HL-60/S4 treated with phorbol 12-myristate 13-acetate at 8.2 ng/mL for 4 days and 3 days (cell line): ENCODE measurements around the gene GPR158.

Experiments
- in situ Hi-C: fragments of 300-500 bp; cut with MboI; formaldehyde crosslinking; loops from 2 replicates; pipeline ENCODE4 v1.15.0; 2022; ENCODE audit warnings: low sequenced_read_pairs

GPR158 gene

DNA sequence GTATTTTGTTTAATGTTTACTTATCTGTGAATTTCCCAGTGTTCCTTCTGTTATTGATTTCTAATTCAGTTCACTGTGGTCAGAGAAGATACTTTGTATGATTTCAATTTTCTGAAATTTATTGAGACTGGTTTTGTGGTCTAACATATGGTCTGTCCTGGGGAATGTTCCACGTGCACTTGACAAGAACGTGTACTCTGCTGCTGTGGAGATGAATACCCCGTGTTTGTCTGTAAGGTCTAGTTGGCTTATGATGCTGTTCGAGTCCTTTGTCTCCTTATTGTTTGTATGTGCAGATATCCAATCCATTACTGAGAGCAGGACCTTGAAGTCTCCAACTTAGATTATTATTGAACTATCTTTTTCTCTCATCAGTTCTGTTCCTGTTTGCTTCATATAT, 387.7 kb downstream of the GPR158 start:
- in situ Hi-C loops: no loop called here

DNA sequence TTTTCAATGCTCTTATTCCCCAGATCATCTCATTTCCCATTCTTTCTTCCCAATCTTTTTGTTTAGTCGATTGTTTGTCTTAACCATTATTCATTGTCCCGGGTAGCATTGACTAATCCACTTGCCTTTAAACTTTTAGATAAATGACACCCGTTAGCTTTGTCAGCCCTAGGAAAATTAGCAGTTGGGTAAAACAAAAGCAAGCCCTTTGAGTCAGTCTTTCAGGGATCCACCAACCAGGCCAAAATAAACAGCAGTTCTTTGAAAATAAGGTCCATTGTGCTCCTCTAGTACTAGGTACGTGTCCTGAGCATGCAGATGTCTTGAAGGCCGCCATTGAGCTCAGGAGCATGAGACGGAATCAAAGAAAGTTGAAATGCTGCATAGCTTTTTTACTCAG, 389.6 kb downstream of the GPR158 start:
- in situ Hi-C loops: no loop called here

DNA sequence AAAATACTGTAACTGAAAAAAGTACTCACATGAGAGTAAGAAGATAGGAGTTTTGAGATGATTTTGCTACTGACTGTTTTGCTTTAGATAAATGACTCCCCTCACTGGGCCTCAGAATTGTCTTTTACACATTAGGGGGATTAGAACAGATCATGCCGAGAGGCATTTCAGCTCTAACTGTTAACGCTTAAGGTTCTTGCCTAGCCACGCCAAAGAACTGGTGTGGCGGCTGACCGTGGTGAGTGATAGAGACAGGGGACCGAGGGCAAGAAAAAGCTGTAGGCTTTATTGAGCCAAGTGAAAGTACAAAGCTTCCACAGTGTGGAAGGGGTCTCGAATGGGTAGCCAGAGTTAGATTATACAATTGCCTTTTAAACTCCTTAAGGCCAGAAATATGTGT, 390.8 kb downstream of the GPR158 start:
- in situ Hi-C loops: no loop called here

DNA sequence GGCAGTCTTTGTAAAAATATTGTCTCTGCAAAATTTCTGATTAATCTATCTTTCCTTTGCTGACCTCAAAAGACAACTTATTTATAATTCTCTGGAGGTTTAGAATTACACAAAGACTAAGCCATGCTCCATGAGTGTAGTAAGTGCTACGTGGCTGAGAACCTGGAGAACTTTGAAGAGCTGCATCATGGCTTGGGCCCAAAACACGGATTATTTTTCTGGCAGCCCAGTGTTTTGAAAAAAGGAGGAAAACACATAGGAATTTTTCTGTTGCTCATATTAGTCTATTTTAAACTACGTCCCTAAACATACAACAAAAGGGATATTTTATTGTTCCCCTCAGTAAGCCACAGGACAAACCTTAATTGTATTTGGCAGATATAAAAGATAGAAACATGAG, 398.5 kb downstream of the GPR158 start:
- in situ Hi-C loops: no loop called here

DNA sequence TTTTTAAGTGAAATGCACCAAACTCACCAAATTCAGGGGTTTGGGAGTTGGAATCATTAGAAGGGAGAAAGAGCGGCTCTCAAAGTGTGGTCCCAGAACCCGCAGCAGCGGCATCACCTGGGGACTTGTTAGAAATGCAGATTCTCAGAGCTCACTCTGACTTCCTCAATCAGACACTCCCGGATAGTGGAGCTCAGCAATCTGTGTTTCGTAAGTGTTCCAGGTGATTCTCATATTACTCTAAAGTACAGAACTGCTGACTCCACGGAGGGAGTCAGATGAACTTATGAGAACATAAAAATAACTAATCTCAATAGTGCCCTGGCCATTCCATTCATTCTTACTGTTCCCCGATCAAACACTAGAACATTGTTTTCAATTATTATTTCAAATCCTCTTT, 400.5 kb downstream of the GPR158 start:
- in situ Hi-C loops: no loop called here

DNA sequence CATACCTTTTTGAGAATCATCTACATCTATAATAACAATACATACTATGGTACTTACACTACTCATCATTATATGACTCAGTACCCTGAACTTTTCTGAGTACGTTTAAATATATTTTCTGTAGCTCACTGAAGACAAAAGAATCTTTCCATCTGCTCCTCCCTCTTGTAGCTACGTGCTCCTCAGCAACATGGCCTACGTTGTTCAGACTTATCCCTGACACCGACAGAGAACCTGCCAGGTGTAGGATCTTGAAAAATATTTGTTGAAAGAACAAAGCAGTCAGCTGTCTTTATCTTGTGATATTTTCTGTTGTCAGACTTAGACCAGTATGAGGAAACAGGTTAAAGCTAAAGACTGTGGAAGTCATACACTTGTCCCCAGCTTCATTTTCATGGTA, 403.3 kb downstream of the GPR158 start:
- in situ Hi-C loops: no loop called here

DNA sequence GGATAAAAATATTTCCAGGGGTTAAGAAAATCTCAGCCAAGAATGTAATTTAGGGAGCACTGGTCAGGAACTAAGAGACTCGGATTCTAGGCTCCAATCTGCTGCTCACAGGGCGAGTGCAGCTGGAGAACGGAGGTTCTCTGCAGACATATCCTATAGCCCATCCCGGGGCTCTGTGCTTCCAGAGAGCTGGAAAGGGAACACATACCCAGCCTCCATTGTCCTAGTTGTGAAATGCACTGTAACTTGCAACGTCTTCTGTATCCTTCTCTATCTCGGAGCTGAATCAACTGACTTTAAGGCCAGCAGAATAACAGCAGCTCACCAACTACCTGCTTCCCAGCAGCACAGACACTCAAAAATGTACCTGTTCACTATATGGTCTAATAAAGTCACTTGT, 408.2 kb downstream of the GPR158 start:
- in situ Hi-C loops: no loop called here

DNA sequence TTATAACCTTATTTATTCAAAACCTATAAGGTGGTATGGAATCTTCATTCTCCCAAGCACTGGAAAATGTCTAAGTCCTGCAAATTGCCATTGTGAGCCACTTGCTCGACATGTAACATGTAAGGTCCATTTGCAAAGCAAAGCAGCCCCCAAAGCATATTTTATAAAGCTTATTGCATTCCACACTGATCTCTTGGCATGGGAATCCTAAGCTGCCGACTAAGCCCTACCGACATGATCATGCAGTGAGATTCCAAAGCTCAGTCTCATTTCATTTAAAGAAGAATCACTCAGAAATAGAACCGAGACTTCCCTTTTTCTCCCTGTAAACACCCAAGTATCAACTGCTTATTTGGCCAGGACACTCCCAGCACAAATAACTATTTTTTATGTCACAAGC, 425.9 kb downstream of the GPR158 start:
- in situ Hi-C loops: no loop called here

DNA sequence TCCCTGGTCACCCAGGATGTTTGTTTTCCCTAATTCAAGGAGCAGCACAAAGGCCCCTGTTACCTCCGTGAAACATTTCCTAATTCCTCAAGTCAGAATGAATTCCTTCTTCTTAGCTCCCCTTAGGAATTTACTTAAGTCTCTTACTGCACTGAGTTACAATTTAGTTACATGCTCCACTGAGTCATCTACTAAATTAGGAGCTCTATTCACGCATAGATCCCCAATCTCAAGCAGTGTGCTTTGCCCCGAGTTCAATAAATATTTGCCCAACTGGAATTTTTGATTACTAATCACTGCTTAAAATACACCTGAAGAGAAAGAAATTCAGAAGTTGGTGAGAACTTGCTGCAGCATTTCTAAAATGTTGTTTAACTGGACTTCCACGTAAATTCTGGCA, 429.8 kb downstream of the GPR158 start:
- in situ Hi-C loops: no loop called here

DNA sequence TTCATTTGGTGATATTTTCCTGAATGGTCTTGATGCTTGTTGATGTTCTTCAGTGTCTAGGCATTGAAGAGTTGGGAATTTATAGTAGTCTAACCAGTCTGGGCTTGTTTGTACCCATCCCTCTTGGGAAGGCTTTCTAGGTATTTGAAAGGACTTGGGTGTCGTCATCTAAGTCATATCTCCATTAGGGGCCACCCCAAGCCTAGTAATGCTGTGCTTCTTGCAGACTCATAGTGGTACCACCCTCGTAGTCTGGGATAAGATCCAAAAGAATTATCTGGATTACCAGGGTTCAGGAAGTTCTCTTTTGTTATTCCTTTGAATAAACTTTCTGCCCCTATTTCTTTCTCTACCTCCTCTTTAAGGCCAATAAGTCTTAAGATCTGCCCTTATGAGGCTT, 439.9 kb downstream of the GPR158 start:
- in situ Hi-C loops: no loop called here

DNA sequence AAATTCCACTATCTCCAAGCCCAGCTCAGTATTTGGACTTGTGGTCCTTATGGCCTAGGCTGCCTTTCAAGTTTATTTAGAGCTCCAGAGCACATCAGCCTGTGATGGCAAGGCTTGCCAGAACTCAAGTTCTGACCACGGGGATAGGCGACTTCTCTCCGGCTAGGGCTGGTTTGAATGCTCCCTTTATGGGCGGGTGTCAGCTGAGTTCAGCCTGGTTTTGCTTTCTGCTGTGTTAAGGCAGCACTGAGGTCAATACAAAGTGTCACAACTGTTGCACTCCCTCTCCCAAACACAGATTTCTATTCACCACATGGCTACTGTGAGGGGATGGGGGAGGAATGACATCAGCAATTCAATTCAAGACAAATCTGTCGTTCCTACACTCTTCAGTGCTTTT, 441.1 kb downstream of the GPR158 start:
- in situ Hi-C loops: no loop called here

DNA sequence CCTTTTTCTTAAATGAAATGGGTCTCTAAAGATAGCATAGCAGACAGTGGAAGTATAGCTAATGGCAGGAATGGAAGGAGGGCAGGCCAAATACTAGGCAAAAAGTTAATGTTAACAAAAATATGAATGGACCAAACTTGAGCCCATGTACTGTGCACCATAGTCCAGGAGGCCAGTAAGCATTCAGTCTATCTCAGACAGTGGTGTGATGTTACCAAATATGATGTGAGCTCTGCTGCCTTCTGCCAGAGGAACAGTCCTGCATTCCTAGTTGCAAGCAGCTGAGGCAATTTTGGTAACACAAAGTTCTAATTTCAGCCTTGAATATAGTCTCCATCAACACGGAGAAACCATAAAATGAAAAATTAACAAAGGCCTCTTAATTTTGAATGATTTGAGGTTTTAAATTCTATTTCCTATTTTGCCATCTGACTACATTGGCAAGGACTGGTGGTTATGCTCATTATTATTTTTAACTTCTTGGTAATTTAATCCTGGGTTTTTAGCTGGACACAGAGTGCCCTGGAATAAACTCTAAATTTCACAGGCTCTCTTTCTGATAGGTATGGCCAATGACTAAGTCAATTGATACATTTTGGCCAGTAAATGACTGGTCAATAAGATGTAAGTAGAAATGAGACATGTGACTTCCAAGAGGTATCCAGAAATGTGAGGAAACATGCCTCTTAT, 442.2 kb downstream of the GPR158 start:
- in situ Hi-C loops: no loop called here

DNA sequence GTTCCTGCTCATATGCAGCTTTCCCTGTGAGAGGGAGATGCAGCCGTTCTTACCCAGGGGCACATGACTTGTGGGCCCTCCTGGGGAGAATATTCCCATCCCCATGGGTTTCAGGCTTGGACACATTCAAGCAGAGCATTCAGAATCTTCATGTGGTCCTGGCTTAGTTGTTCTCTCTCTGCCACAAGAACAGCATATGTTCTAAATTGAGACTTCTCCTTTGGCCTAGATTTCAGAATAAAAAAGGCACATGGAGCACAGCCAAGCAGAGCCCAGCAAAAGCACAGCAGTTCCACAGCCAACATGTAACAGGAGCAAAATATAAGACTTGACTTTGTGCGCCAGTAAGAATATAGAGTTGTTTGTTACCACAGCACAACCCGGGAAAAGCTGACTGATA, 452.8 kb downstream of the GPR158 start:
- in situ Hi-C loops: no loop called here

DNA sequence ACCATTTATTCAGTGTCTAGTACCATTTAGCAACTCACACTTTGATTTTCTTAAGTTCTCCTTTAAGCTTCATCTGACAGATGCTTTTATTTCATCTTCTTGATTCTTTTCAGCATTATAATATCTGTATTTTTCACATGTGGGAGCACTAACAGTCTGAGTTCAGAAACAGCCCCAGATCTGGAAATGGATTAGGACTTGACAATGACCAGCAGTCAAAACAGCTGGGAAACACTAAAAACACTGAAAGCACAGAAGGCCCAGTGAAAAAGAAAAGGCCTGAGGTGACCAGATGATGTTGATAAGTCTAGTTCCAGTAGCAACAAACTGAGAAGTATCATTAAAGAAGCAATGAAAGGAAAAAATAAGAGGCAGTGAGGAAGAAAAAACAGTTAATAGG, 454.5 kb downstream of the GPR158 start:
- in situ Hi-C loops: no loop called here

DNA sequence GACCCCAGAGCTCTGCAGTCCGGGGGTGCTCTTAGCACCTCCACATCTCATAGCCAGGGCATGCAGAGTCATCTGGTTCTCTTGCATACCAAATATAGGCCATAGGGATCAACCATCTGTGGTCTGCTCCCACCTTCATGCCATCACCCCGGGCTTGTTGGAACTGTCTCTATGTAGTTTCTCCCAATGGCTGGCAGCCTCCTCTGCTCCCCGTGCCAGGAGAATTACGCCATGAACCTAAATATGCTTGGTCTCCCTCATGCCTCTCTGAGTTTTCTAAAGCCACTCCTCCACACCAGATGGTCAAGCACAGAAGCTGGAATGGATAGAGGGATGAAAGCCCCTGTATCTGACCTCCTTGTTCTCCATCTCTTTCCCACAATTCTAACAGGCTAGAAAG, 456.7 kb downstream of the GPR158 start:
- in situ Hi-C loops: no loop called here

DNA sequence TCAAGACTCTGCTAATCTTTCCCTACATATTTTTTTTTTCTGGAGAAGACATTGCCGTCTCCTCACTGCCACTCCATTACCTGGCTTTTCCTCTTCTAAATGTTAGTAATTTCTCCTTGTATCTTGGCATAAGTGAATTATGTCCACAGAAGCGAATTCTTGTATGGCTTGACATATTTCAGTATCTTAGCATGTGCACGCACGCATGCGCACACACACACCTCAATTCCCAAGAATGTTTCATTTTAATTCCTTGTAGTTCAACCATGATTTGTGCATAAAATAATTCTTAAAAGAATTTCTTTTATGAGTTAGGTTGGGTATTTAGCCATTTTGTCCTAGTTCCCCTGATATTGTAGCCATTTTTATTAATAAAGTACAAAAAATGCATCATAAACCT, 458.0 kb downstream of the GPR158 start:
- in situ Hi-C loops: no loop called here

DNA sequence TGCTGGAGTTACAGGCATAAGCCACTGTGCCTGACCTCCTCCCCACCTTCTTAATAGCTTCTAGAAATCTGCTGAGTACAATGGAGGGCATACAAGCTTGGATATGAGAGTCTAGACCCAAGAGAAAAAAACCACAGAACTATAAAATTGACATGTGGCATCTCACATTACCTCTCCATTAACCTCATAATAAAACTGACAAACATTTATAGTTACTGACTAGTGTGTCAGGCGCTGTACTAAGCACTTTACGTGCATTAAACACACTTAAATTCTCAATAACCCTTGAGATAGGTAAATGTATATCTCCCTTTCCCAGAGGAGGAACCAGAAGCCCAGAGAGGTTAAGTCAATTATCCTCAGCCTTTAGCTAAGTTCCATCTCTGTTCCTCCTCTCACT, 458.7 kb downstream of the GPR158 start:
- in situ Hi-C loops: no loop called here

DNA sequence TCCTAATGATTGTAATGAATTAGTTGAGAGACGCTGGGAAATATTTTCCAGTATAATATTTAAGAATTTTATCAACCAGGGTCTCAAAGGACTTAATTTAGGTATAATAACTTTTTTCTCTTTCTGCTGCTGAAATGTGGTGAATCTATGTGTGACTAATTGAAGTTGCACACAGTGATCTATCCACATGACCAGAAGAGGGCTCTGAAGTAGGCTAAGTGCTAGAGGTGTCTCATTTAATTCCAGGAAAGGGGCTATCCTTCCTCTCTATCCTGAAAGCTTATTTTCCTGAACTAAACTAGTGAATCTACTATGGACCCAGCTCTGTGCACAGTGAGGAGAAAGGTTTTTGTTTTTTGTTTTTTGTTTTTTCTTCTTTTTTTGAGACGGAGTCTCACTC, 464.8 kb downstream of the GPR158 start:
- in situ Hi-C loops: no loop called here

DNA sequence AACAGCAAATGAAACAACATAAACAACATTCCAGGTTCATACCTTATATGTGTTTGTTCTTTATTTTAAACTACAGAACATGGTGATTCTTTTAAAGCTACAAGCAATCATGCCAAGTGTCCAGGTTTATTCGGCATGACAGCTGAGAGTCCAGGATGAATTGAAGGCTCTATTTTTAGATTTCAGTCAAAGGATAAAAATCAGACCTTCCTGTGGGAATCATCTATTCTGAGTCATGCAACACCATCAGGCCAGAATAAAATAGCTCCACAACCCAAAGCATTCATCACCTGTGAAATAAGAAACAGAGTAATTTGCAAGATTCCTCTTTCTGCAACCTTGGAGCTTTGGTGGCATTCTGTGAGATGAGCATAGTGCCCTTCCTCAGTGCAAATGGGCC, 466.8 kb downstream of the GPR158 start:
- in situ Hi-C loops: no loop called here

DNA sequence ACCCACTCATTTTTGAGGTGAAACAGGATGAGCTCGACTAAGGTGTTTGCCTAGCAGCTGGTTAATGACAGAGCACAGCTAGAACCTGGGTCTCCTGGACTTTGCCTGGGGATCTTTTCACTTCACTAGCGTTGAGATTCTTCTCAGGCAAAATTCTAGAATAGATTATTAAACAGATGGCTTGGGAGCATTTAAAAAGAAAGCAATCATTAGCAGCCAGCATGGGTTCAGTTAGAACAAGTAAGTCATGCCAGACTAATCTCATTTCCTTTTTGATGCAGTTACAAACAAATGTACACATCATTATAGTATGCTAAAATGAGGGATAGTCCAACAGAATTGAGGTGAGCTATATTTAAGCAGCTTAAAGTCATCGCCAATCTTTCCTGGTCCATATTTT, 467.9 kb downstream of the GPR158 start:
- in situ Hi-C loops: no loop called here

DNA sequence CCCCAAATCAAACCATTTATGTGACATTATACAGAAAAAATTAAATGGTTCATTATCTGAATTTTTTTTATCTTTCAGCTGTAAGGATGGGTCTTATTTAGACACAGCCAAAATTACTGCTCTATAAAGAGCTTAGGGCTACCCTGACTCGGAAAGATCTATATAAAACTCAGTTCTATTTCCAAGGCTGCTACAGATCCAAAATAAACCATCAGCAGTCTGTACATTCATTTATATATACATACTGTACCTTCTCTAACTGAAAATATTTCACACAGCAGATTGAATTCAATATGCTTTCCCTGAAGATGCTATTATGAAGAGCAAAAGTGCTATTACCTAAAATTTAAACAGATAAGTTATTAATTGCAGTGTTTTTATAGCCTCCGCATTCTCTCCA, 471.6 kb downstream of the GPR158 start:
- in situ Hi-C loops: no loop called here

DNA sequence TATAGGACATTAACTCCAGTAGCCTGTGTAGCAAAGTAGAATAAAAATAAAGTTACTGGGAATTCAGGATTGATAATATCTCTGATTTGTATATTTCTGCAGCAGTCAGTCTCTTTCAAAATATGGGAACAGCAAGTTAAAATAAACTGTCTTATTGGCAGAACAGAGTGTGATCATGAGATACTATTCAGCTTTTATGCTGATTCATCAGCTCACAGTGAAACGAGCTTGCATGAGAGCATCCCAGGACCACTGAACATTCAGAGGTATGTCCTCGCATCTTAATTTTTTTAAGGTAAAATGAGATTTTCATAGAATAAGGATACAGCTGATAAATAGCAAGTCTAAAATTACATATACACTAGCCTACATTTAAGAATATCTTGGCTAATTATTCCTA, 476.7 kb downstream of the GPR158 start:
- in situ Hi-C loops: no loop called here
